ENCODE data around the gene PNN. TPM values are rescaled to one million over a fixed set of nuclear protein-coding genes. Genes with fewer than 3 reads are reported as not detected.
"Not testable (repeated sequence)": the region's sequence is repeated elsewhere in the genome, so short reads cannot be mapped to it uniquely, and the experiment has no call there.

The PNN gene
- total RNA-seq, 2 donors from 2014 or later, result 29.8 to 32.7 TPM

DNA sequence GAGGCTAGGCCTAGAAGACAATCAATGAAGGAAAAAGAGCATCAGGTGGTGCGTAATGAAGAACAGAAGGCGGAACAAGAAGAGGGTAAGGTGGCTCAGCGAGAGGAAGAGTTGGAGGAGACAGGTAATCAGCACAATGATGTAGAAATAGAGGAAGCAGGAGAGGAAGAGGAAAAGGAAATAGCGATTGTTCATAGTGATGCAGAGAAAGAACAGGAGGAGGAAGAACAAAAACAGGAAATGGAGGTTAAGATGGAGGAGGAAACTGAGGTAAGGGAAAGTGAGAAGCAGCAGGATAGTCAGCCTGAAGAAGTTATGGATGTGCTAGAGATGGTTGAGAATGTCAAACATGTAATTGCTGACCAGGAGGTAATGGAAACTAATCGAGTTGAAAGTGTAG, 5.5 kb downstream of the PNN start:
- H3K9me3 ChIP-seq, result no peaks in the 10 kb centered on the region
- peaks cover 4 to 6% of the 10 kb centered on the region in 2 donors for H3K36me3 ChIP-seq
- no peaks in the 10 kb centered on the region for H3K4me1 ChIP-seq (replicated peaks)
- TF ChIP-seq, protein P1, sequence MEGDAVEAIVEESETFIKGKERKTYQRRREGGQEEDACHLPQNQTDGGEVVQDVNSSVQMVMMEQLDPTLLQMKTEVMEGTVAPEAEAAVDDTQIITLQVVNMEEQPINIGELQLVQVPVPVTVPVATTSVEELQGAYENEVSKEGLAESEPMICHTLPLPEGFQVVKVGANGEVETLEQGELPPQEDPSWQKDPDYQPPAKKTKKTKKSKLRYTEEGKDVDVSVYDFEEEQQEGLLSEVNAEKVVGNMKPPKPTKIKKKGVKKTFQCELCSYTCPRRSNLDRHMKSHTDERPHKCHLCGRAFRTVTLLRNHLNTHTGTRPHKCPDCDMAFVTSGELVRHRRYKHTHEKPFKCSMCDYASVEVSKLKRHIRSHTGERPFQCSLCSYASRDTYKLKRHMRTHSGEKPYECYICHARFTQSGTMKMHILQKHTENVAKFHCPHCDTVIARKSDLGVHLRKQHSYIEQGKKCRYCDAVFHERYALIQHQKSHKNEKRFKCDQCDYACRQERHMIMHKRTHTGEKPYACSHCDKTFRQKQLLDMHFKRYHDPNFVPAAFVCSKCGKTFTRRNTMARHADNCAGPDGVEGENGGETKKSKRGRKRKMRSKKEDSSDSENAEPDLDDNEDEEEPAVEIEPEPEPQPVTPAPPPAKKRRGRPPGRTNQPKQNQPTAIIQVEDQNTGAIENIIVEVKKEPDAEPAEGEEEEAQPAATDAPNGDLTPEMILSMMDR (IDR thresholded peaks at IDR 0.05), result no peak
- TF ChIP-seq POLR2AphosphoS5 (IDR thresholded peaks at IDR 0.05) (no peak), POLR2A (IDR thresholded peaks at IDR 0.05) (no peak)
- DNase-seq (ENCODE audit: low spot score), result no peak
- intact Hi-C loops (cut with DNase I), result no loop called here
- no peak overlapping the region for H3K4me3 ChIP-seq
- no peaks in the 10 kb centered on the region for H3K27me3 ChIP-seq (replicated peaks; ENCODE audit: insufficient read depth)
- no peak overlapping the region for H3K27ac ChIP-seq
- WGBS, result 87% methylated on average over 5 of the region's 5 CpGs

DNA sequence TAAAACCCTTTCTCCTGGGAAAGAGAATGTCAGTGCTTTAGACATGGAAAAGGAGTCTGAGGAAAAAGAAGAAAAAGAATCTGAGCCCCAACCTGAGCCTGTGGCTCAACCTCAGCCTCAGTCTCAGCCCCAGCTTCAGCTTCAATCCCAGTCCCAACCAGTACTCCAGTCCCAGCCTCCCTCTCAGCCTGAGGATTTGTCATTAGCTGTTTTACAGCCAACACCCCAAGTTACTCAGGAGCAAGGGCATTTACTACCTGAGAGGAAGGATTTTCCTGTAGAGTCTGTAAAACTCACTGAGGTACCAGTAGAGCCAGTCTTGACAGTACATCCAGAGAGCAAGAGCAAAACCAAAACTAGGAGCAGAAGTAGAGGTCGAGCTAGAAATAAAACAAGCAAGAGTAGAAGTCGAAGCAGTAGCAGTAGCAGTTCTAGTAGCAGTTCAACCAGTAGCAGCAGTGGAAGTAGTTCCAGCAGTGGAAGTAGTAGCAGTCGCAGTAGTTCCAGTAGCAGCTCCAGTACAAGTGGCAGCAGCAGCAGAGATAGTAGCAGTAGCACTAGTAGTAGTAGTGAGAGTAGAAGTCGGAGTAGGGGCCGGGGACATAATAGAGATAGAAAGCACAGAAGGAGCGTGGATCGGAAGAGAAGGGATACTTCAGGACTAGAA, 6.1 kb downstream of the PNN start:
- Histone ChIP-seq H3K4me3 (no peak overlapping the region), H3K9me3 (no peaks in the 10 kb centered on the region), H3K27me3 (replicated peaks; ENCODE audit: insufficient read depth) (no peaks in the 10 kb centered on the region), H3K36me3 (peaks cover 4 to 6% of the 10 kb centered on the region in 2 donors), H3K4me1 (replicated peaks) (no peaks in the 10 kb centered on the region), H3K27ac (no peak overlapping the region)
- intact Hi-C loops (cut with DNase I), result no loop called here
- TF ChIP-seq POLR2A (IDR thresholded peaks at IDR 0.05) (no peak), POLR2AphosphoS5 (IDR thresholded peaks at IDR 0.05) (no peak)
- TF ChIP-seq, protein P1 (IDR thresholded peaks at IDR 0.05), result no peak
- WGBS, result 87% methylated on average over 7 of the region's 7 CpGs
- no peak for DNase-seq (ENCODE audit: low spot score)

DNA sequence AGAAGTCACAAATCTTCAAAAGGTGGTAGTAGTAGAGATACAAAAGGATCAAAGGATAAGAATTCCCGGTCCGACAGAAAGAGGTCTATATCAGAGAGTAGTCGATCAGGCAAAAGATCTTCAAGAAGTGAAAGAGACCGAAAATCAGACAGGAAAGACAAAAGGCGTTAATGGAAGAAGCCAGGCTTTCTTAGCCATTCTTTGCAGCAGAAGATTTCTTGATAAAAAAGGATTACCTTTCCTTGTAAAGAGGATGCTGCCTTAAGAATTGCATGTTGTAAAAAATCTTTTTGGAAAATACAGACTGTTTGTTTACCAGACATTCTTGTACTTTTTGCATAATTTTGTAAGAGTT, 6.6 kb downstream of the PNN start:
- peaks cover 4 to 6% of the 10 kb centered on the region in 2 donors for H3K36me3 ChIP-seq
- H3K9me3 ChIP-seq, result no peaks in the 10 kb centered on the region
- no peaks in the 10 kb centered on the region for H3K4me1 ChIP-seq (replicated peaks)
- H3K4me3 ChIP-seq, result no peak overlapping the region
- H3K27me3 ChIP-seq (replicated peaks; ENCODE audit: insufficient read depth), result no peaks in the 10 kb centered on the region
- H3K27ac ChIP-seq, result no peak overlapping the region
- TF ChIP-seq, protein P1 (IDR thresholded peaks at IDR 0.05), result no peak
- TF ChIP-seq POLR2A (IDR thresholded peaks at IDR 0.05) (no peak), POLR2AphosphoS5 (IDR thresholded peaks at IDR 0.05) (no peak)
- 75% methylated on average over 5 of the region's 5 CpGs for WGBS
- no peak for DNase-seq (ENCODE audit: low spot score)
- intact Hi-C loops (cut with DNase I), result no loop called here

DNA sequence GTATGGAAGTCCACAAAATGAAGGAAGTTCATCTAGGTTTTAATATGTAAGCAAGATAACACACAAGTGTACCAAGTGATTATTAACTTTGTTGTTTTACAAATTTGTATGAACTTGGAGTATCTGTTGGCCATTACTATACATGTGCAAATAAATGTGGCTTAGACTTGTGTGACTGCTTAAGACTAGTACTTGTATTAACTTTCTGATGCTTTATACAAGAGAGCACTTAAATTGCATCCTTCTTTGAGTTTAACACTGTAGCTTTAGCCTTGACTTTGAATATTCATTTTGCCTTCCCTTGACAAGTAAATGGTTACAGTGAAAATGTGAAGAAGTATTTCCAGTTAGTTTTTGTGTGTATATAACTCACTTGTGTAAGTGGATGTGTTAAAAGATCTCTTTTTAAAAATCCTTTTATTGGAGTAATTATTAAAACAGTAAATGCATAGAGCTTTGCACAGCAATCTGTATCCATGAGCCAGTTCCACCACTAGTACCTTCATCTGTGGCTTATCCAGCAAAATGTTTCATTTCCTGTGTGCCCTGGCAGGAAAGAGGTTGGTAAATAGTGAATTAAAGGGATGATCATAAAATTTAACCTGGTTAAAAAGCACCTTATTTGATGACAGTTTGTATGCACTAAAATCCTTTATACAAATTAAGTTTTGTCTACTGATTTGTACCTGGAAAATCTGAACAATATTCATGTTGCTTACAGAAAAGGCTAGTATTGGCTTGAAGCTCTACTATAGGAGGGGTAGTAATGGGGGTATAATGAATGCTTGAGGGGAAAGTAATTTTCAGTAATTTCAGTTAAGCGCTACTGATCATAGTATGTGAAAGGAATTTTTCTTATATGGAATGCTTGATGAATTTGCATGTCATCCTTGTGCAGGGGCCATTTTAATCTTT, 8.0 kb downstream of the PNN start:
- intact Hi-C loops (cut with DNase I), result no loop called here
- Histone ChIP-seq H3K4me3 (no peak overlapping the region), H3K9me3 (no peaks in the 10 kb centered on the region), H3K36me3 (peaks cover 4 to 6% of the 10 kb centered on the region in 2 donors), H3K4me1 (replicated peaks) (no peaks in the 10 kb centered on the region), H3K27me3 (replicated peaks; ENCODE audit: insufficient read depth) (no peaks in the 10 kb centered on the region), H3K27ac (no peak overlapping the region)
- 98% methylated on average over 1 of the region's 1 CpG for WGBS
- no peak for DNase-seq (ENCODE audit: low spot score)
- TF ChIP-seq POLR2A (IDR thresholded peaks at IDR 0.05), result no peak
- no peak for TF ChIP-seq POLR2AphosphoS5 (IDR thresholded peaks at IDR 0.05)
- TF ChIP-seq, protein P1 (IDR thresholded peaks at IDR 0.05), result no peak

DNA sequence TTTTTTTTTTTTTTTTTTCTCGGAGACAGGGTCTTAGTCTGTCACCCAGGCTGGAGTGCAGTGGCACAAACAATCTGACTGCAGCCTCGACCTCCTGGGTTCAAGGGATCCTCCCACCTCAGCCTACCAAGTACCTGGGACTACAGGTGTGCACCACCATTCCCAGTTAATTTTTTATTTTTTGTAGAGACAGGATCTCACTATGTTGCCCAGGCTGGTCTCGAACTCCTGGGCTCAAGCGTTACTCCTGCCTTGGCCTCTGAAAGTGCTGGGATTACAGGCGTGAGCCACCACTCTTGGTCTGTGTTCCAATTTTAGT, 8.6 kb downstream of the PNN start:
- H3K27me3 ChIP-seq (replicated peaks; ENCODE audit: insufficient read depth); H3K9me3 ChIP-seq; H3K36me3 ChIP-seq; DNase-seq (ENCODE audit: low spot score); H3K27ac ChIP-seq; H3K4me3 ChIP-seq; H3K4me1 ChIP-seq (replicated peaks); intact Hi-C loops (cut with DNase I): not testable (repeated sequence)
- 96% methylated on average over 5 of the region's 5 CpGs for WGBS
